GM10266 (cell line): ENCODE results near the gene KRT33B.

Experiments used
- DNase-seq: peaks from one replicate; pipeline ENCODE4 v3.0.0; 2012; ENCODE audit errors: extremely low spot score
- CTCF ChIP-seq: IDR thresholded peaks from 2 replicates; pipeline ENCODE4 v1.5.1; 2012; ENCODE audit warnings: mild to moderate bottlenecking, low read depth; ENCODE audit not compliant: control insufficient read depth, insufficient read depth; ENCODE audit errors: missing control alignments

KRT33B gene

DNA sequence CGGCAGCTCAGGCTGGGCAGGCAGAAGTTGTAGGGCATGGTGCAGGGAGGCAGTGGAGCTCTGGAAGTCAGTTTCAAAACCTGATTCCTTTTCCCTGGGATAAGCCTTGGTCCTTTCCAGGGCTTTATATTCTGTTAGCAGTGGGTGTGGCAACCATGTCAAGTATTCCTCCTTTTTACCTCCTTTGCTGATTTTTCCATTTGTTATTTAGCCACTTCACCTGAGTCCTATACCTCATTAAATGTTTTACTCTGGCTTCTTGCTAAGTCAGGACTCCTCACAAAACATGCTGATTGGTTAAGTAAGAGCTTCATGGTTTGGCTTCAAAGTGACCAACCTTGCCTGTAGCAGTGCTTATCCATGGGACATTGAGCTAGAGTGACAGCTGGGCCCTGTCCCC lies at the start of gene KRT33B:
KRT33B (minus strand) TSS at position 101 of the 400 bp plus-strand sequence; CDS start at position 38, 63 bp downstream.
- no peak for DNase-seq
- no peak for TF ChIP-seq CTCF

GRCh38 chr17:41418116-41418860 lies 48.7 kb upstream of the KRT33B start:
- DNase-seq = no peak
- TF ChIP-seq CTCF = no peak

GRCh38 chr17:41417576-41418015 lies 48.0 kb upstream of the KRT33B start:
- peak; percentile 33 for DNase-seq
- peak; percentile 50 for TF ChIP-seq CTCF

GRCh38 chr17:41417127-41417526 lies 47.5 kb upstream of the KRT33B start:
- TF ChIP-seq CTCF = no peak

GRCh38 chr17:41416479-41416878 lies 46.9 kb upstream of the KRT33B start:
- TF ChIP-seq CTCF = no peak
- DNase-seq = no peak

More at GRCh38 chr17:41417127-41417526, 47.5 kb upstream of the KRT33B start:
- DNase-seq = no peak

DNA sequence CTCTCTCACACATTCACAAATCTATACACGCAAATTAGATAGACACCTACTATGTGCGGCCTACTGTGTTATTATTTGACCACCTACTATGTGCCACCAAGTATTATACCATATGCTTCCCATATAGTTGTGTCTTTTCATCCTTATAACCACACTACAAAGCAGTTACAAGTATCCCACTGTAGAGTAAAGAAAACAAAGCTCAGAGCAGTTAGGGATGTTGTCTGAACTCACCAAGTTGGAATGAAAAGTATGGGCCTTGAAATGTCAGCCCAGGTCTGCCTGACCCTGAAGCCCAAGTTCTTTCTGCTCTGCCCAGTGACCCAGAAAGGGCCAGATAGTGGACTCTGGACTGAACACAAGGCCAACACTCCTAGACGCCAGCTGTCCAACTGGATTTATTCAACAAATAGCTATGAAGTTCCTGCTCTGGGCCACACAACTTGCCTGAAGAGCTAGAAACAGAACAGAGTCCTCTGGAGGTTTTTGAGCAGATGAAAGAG lies 46.3 kb upstream of the KRT33B start:
- DNase-seq = no peak
- TF ChIP-seq CTCF = no peak

DNA sequence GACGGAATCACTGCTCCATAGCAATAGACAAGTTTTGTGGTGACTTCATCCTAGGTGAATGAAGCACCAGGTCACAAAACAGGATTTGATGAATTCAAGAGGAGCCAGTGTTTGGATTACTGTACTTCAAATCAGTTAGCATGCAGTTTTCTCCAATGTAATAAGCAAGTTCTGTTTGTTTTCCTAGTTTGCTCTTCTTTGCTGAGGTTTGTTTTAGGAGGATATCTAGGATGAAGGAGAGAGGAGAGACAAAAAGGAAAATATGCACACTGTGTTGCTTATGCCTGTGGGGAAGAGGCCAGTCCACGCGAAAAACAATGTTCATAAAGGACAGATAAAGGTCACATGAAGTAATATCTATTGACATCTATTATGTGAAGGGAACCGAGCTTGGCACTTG lies 45.8 kb upstream of the KRT33B start:
- no peak for TF ChIP-seq CTCF
- no peak for DNase-seq
